Activated CD4-positive, alpha-beta T cell treated with anti-CD3 and anti-CD28 coated beads, Interleukin-2, amount 50 U/mL, for 1 hour (primary cell): ENCODE results near the gene PPM1K.
"Not testable (repeated sequence)": the region's sequence is repeated elsewhere in the genome, so short reads cannot be mapped to it uniquely, and the experiment has no call there.

ENCODE experiments used
- DNase-seq: peaks from one replicate; pipeline ENCODE4 v3.0.0-alpha.2; 2020

Gene PPM1K

DNA sequence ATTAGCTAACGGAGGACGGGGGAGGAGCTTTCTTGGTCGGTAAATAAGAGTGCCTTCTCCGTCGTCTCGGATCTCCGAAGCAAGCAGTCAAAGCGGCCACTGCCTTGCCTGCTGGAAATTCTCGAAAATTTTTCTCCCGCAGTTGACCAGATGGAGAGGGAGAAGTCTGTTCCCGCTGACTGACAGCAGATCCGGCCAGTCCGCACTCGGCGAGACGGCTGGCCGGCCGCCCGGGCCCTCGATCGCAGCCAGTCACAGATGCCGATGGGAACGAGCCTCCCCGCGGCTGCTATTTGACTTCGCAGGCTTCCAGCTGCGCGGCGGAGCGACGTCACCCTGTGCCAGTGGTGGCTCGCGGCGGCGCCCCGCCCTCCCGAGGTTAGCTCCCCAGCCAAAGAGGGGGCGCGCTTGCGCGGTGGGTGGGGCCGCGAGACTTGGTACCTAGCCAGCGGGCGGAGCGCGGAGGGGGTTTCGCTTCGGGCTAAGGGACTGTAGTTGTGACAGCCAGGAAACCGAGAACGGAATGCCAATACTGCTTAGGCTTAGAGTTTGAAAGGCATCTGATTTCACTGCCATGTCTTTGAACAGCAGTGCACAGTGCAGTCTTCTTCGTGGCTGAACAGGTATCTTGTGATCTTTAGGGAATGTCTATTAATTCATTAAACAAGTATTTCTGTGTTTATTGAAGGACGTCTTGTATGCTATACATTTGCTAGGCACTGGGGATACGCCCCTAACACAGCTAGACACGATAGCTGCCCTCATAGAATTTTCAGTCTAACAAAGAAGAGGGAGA is at the start of gene PPM1K:
TSS of gene PPM1K (minus strand) at position 123 of the 796 bp plus-strand sequence. CDS start 5,978 bp downstream, outside the sequence.
- DNase-seq, result peak; percentile 99

DNA sequence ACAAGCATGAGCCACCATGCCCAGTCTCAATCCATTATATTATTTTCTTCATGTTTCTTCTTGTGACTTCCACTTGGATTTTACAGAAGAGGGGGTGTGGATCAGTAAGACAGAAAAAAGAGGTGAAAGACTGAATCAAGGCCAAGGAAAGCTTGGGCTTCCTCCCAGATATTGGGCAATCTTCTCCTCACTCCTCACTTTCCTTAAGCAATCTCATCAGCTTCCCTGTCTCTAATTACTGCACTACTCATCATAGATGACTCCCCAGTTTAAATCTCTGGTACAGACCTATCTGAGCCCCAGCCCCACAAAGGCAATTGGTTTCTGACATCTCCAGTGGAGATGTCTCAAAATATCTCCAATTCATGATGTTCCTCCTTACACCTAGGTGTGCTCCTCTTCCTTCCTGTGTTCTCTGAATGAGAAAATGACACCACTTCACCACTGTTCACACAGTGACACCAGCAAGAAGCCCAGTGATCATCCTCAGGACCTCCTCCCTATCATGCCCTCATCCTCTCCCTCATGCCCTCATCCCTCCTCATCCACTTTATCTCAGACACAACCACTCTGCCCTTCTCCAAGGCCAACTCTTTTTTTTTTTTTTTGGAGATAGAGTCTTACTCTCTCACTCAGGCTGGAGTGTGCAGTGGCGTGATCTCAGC is 49.5 kb upstream of the PPM1K start:
- no peak for DNase-seq

DNA sequence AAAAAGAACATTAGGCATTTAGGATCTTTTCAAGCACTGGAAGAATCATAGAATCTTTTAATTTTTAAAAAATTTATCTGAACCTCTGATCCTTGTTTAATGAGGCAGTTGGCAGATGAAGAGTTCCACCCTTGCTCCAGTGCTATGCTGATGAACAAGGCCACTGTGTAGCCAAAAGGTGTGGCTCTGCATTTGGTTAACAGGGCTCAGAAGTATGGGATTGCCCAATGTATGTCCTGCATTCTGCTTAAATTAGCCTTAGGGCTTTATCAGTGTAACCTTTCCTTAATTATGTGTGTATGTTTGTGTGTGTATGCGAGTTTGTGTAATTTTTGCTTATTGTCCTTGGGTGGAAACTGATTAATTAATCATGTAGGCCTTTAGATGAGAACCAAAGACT is 43.3 kb upstream of the PPM1K start:
- no peak for DNase-seq

DNA sequence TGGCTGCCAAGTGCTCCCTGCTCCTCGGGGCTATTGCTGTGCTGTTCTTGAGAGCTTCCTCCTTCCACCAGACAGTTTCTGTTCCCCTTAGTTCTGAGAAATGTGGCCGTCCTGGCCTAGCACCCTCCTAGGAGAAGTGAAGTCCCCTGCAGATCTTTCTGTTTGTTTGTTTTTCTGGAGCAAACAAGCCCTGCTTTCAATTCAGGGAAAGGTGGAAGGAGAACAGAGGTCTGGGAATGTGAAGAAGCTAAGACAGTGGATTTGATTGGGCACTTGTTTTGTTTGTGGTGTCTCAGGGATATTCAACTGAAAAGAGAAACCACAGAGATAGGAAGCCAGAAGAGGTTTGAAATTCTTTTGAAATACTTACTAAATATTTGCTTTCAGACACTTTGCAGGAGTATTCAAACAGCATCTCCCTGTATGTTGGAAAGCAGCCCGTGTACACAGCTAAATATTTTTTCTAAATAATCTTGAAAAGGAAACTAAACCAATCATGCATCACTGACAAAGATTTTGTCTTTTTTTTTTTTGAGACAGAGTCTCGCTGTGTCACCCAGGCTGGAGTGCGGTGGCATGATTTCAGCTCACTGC is 36.5 kb upstream of the PPM1K start:
- DNase-seq, result peak; percentile 3

DNA sequence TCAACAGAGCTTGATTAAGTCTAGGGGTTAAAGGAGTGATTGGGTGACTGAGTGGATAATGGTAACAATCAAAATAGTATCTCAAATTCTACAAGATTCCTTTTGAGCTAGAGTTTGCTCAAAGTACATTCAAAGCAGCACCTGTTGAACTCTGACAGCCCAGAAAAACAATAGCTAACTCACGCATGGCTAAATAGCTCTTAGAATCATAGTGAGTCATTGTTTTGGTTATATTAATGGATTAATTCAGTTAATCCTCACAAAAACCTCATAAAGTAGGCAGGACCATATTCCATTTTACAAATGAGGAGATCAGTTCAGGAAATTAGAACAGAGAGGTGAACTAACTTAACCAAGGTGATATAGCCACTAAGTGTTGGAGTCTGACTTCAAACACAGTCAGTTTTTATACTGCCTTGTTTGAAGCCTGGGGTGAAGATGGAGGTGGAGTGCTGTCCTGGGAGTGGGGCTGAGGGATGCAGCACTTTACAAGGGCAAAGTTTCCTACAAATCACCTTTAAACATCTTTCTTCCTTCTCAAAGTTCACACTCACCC is 35.9 kb upstream of the PPM1K start:
- DNase-seq, result no peak

DNA sequence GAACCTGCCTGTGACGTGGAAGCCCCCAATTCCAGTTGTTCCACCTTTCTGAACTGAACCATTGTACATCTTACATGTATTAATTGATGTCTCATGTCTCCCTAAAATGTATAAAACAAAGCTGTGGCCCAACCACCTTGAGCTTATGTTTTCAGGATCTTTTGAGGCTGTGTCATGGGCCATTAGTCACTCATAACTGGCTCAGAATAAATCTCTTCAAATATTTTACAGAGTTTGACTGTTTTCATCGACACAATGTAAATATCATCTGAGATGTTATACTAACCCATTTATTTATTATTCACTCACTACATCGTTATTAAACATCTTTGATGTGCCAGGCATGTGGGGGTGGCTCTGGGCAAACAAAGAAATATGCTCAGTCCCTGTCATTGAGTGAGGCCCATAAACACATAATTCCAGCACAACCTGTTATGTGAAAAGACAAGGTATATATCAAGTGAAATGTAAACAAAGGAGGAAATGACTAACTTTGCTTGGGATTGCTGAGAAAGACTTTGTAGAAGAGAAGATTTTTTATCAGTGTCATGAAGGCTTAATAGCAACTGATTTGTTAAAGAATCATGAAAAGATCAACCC is 34.5 kb upstream of the PPM1K start:
- no peak for DNase-seq

DNA sequence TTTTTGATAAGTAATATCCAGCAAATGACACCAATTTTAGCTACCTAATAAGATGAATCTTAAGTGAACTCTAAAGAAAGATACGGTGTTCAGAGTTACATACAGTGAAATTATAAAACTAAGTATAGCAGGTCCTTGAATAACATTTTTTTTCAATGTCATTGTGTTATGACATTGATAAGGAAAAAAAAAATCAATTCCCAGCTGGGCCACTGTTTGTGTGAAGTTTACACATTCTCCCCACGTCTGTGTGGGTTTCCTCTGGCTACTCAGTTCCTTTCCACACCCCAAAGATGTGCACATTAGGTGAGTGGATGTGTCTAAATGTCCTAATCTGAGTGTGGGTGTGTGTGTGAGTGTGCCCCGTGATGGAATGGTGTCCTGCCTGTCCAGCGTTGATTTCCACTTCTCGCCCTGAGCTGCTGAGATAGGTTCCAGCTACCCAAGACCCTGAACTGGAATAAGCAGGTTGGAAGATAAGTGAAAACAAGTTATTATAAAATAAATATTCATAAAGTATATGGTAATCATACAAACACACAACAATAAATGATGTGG is 31.2 kb upstream of the PPM1K start:
- no peak for DNase-seq

DNA sequence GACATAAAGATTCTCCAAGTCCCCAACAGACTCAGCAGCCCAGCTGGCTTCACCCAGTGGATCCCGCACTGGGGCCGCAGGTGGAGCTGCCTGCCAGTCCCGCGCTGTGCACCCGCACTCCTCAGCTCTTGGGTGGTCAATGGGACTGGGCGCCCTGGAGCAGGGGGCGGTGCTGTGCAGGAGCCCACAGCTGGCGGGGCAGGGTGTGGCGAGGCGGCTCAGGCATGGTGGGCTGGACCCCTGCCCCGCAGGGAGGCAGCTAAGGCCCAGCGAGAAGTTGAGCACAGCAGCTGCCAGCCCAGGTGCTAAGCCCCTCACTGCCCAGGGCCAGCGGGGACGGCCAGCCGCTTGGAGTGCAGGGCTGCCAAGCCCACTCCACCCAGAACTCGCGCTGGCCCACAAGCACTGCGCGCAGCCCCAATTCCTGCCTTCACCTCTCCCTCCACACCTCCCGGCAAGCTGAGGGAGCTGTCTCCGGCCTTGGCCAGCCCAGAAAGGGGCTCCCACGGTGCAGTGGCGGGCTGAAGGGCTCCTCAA is 28.8 kb upstream of the PPM1K start:
- DNase-seq, result not testable (repeated sequence)

DNA sequence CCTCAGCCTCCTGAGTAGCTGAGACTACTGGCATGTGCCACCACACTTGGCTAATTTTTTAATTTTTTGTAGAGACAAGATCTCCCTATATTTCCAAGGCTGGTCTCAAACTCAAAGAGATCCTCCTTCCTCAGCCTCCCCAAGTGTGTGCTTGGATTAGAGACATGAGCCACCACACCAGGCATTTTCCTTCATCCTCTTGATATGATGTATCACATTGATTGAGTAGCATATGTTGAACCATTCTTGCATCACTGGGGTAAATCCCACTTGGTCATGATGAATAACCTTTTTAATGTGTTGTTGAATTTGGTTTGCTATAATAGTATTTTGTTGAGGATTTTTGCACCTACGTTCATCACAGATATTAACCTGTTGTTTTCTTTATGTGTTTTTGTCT is 24.2 kb upstream of the PPM1K start:
- DNase-seq, result no peak

DNA sequence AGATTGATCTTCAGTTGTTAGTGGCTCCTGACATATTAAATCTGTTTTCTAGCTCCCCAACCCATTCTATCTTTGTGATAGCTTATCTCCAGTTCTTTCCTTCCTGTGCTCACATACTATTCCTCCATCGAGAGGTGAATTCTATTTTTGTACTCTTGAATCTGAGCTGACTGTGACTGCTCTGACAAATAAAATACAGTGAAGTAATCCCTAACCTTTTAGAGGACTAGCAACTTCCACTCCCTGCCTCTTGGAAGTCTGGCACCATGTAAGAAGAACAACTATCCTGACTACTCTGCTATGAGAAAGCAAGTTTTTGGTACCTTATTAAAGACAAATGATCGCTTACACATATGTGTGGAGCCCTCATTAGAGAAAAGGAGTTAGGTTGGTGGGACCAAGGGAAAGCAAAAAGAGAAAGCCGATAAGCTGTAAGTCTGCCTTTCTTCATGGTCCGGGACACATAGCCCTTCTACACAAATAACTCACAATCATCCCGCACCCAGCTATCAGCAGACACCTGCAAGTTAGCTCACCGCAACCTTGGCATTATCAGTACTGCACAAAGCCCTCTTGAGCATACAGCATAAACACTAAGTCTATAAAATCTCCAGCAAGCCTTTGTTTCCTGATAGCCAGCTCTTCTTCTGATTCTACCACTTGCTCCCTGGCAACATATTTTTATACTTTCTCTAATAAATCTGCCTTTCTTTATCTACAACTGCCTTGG is 13.5 kb upstream of the PPM1K start:
- DNase-seq, result no peak

DNA sequence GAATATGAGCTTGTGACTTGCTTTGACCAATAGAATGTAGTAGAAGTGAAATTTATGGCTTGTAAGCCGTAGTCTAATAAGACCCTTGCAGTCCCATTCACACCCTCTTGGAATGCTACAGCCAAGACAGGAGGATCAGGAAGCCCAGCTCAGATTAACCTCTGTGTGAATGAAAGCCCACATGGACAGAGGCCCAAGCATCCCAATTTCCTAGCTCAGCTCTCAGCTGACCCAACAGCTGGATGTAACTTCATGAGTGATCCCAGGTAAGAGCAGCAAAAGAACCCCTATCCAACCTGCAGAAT is 12.8 kb upstream of the PPM1K start:
- no peak for DNase-seq

DNA sequence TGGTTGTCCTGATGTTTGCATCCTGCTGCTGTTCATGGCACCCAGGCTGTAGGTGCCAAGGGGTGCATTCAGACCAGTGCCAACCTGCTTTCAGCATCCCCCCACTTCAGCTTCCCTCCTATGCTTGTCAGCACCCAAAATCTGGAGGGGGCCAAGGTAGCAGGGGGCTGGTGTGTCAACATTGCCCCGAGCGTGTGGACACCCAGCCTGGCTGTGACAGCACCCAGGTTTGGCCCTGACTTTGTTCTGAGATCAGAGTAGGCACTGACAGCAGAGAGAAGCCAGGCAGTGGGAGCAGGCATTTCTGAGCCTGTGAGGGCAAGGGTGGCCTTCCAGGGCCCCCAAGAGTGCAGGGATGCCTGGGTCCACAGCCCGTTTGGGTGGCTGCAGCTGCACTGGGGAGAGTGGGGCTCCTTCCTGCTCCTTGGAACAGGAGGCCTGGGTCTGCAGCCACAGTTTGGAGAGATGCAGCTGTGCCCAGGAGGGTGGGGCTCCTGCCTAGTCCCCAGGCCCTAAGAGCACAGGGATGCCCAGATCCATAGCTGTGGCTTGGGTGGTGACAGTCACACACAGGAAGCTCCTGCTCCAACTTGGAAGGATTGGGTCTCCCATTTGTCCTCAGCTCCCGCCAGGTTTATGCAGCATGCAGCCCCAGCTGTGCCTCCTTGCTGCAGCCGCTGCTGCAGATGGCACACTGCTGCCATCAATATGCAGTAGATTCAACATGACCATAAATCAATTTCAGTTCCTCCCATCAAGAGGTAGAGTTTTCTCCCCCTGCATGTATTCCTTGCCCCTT is 12.3 kb upstream of the PPM1K start:
- no peak for DNase-seq

DNA sequence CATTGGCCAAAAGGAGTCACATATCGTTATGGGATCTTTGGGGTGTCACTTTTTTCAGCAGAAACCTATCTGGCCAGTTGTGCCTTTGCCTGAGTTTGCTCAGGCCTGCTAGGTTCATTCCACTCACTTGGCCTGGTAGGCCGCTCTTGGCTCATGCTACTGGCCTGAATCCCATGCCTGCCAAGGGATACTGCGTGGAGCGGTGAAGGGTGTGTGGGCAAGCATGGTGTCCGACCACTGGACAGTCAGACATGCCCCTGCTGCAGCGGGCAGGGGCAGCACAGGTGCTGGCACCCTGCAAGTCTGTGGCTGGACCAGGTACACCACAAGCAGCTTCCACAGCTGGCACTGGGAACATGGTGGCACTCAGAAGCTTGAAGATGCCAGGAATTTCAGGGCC is 11.3 kb upstream of the PPM1K start:
- DNase-seq, result no peak

DNA sequence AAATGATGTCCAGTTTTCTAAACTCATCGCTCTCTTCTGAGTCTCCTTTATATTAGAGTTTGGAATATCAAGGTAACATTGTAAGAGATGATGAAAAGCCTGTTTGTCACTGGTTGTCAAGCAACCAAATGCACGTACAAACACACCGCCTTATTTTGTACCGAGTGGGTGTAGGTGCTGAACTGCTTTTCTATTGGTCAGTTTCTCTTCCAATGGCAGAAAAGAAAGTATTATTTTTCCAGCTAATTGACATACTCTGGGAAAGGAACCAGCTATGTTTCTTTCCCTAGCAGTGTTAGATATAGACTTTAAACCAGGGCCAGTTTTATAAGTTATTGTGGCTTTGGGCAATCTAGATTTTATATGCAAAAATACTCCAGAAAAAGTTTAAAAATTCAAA is 6.6 kb upstream of the PPM1K start:
- DNase-seq, result no peak

DNA sequence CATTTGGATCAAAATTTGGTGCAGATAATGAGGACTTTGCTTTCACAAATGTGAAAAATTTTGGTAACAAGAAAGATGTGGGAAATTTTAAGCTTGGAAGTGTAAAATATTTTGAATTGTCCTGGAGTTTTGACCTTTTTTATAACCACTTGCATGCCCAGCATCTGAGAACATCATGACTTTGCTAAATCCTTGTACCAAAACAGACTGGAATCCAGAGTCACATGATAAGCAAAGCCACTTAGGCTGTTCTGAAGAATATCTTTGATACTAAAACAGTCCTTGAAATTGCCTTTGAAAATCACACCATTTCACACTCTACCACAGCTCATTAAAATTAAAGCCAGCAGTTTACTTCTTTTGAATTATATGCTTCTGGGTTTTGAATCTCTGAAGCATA is 2.5 kb upstream of the PPM1K start:
- no peak for DNase-seq

DNA sequence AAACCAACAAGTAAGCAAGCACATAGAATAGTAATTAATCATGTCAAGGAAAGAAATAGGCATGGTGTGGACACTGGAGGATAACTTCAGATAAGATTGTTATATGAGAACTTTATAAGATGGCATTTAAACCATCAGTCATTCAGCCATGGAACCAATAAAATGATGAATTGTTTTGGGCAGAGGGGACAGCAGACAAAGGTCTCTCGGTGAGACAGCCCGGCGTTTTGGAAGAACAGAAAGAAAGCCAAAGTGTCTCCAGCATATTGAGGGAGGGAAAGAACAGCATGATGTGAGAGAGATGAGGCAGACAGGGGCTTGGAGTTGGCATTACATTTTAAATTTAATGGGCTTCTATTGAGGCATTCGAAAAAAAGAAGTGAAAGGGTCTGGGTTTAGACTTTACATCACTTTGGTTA is 883 bp upstream of the PPM1K start:
- no peak for DNase-seq

DNA sequence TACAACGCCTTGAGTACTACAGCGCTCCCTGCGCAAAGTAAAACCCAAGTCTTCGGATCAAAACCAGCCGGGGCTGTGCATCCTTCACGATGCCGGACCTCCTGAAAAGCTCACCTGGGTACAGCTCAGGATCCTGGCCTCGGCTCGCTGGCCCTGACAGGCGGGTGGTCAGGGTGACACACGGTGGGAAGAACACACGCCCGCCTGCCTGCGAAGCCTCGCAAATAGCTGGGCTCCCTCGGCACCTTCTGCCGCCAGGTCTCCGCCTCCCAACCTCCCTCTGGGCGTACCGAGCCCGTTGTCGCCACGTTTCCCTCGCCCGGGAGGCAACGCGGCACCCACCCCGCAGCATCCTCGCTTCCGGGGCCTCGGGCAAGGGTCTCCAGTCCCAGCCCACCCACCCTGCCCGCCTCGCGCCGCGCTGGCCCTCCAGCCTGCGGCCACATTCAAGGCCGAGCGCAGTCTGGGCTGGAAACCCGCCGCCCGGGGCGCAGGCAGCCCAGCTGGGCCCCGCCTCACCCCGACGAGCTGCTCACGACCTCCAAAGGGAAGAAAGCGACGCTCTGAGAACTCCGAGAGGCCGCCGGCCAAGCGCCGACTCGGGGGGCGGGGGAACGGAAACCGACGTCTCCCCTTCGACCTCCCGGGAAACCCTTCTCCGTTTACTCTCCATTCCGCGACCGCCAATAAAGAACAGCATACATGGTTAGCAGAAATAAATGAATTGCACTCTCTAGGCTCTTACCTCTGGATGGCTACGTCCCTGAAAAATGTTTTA is 511 bp downstream of the PPM1K start:
- DNase-seq, result peak; percentile 68

DNA sequence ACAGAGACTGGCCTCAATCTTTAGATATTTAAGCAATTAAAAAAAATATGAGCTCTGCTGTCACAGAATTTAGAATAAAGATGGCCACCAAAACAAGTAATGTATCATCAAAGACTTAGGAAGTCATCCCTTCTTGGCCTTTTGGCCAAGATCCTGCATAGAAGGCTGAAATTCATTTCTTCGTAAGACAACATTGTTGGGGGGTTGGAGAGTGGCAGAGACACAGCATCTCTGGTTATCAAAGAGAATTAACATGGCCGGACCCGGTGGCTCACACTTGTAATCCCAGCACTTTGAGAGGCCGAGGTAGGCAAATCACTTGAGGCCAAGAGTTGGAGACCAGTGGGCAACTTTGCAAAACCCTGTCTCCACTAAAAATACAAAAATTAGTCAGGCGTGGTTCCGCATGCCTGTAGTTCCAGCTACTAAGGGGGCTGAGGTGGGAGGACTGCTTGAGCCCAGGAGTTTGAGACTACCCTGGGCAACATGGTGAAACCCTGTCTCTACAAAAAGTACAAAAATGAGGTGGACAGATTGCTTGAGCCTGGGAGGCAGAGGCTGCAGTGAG is 4.0 kb downstream of the PPM1K start:
- no peak for DNase-seq

DNA sequence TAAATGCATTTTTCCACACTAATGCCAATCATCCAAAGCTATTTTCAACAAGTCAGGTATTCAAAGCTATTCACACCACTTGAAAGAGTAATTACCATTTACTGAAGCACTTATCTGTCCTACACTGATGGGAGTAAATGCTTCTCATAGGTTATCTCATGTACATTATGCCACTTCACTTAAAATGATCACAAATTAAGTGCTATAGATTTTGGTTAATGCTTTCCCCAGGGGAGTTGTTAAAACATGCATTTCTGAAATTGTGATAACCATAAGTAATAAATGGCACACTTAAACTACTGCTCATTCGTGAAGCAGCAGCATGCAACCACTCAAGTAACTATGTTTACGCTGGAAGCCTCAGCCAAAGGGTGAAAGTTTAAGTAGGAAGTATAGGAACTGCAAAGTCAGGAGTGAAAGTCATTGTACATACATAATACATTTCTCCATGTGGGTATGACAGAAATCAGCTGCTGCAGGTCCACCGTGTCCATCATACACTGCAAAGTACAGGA is 6.6 kb downstream of the PPM1K start:
- DNase-seq, result no peak
